ENCODE measurements around the gene TRIM43.
"Not testable (repeated sequence)": the region's sequence is repeated elsewhere in the genome, so short reads cannot be mapped to it uniquely, and the experiment has no call there.

TRIM43 gene

GRCh38 chr2:95640515-95641288, 48.9 kb downstream of the TRIM43 start:
- not testable (repeated sequence) for DNase-seq (ENCODE audit: low spot score)
- peak; percentile 67 for FAIRE-seq

- DNase-seq (ENCODE audit: low spot score); FAIRE-seq: not testable (repeated sequence)
These were observed 49.4 kb downstream of the TRIM43 start for GRCh38 chr2:95641289-95641575.

DNA sequence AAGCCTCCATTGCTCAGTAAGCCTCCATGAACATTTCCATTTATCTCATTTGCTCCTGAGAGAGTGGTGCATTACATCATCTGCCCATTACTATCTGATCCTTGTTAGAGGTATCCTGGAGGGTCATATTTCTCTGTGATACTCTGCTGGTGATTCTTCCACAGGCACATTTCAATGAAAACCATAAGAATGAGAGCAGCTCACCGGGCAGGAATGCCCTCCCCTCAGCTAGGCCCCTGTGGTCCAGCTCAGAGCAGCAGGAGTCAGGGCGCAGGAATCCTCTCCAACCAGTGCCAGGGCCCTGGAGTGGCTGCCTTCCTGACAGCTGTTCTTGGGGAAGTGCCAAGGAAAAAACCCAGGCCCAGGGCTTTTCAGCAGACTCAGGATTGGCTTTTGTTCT, 50.0 kb downstream of the TRIM43 start:
- peak; percentile 99 for FAIRE-seq
- peak; percentile 57 for DNase-seq (ENCODE audit: low spot score)

DNA sequence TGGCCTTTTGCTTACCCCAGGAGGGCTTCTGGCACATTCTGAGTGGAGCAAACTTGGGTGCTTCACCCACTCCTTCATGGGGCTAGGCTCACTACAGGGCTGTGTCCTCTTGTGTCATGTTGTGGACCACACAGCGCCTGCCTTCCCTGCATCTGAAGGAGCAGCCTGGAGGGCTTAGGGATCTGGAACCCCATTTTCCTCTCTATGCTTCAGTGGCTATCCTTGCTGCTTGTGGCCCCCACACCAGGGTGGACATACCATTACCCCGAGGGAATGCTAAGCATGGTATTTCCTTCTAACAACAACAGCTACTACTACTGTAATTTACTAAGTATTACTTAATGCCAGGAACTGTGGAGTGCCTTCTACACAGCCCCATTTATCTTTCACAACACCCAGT, 50.6 kb downstream of the TRIM43 start:
- FAIRE-seq; DNase-seq (ENCODE audit: low spot score): not testable (repeated sequence)

DNA sequence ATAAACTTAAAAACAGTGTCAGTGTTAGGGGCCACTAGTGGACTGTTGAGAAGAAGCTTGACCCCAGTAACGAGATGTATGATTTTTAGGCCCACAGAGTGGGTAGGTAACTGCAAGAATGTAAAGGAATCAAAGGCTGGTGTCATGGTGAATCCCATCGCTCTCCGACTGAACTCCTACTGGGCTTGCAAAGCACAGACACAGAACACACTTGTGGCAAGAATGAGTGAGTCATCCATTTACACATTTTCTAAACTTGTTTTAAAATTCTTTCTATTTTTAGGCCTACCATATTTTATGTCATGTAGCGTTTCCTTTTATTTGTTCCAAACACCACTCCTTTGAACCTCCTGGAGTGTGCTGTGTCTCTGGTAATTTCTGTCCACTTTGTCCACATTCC, 51.1 kb downstream of the TRIM43 start:
- peak; percentile 91 for FAIRE-seq
- DNase-seq (ENCODE audit: low spot score), result not testable (repeated sequence)

GRCh38 chr2:95645312-95645711, 53.5 kb downstream of the TRIM43 start:
- FAIRE-seq; DNase-seq (ENCODE audit: low spot score): not testable (repeated sequence)

DNA sequence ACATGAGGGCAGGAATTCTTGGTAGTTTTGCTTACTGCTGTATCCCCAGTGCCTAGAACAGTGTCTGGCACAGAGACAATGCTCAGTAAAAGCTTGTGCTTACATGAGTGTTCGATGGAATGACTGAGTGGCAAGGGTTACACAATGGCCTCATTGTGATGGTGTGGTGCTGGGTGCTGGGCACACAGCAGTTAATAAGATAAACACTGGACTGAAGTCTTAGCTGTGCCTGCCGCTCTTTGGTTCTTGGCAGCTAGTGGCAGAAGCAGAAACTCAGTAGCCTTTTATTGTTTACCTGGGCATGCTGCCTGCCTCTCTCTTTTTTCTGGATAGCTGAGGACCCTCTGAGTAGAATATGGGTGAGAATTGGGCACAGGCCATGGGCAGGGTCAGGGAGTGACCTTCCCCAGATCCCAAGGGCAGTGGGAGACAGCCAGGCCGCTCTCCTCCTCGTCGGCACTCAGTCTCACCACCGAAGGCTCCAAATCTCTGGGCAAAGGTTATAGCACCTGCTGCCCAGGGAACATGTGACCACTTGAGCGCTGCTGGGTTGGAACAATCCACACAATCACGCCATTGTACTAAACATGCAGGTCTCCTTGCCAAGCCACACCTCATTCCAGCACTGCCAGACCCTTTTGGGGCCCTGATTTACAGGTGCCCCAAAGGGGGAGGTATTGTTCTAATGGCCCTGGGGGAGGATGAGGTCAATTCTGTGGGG, 54.6 kb downstream of the TRIM43 start:
- not testable (repeated sequence) for DNase-seq (ENCODE audit: low spot score); FAIRE-seq

DNA sequence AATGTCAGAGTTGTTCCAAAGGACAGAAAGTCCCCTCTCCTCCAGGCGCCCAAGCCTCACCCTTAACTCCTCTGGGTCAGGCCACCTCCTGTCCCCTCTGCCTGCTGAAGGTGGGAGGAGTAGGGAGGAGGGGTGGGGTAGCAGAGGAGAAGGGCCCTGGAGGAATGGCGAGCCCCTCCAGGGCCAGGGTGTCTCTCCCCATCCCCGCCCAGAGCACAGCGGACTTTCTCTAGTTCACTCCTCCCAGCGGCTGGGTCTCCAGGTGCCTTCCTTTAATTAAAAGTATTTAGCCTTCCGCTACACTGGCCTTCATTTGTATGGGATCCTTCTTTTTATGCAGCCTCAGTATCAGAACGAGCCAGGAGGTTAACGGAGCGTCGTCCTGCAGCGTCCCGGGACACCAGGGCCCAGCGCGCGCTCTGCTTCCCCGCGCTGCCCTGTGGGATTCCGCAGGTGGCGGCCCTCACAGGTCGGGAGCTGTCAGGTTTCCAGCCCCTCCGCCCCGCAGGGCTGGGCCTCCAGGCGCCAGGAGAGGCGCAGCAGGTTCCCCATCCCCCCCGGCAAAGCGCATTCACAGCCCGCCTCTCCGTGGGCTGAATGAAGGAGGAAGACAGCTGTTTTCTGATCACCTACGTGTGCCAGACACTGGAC, 57.2 kb downstream of the TRIM43 start:
- FAIRE-seq; DNase-seq (ENCODE audit: low spot score): not testable (repeated sequence)

All from RCC 7860 (cell line).